Stimulated activated naive CD8-positive, alpha-beta T cell treated with anti-CD3 and anti-CD28 coated beads, Interleukin-15, amount 100 ng/mL, for 72 hours (primary cell): Measurements from ENCODE around the gene EIF2AK3.

Experiments
- ATAC-seq: fragments of 150-1000 bp; cut with Tn5 transposase; 2 replicates; pipeline ENCODE4 v1.10.0; 2021; ENCODE audit warnings: mild to moderate bottlenecking, moderate library complexity
- DNase-seq, 2 donors: peaks; one replicate each; pipeline ENCODE4 v3.0.0; 2021 to 2022
- H3K27ac Mint-ChIP-seq, 2 donors: one replicate each; pipeline ENCODE4 v1.8.0; 2022; ENCODE audit warnings: mild to moderate bottlenecking in 2 of 2, mixed read lengths in 2 of 2, moderate library complexity in 2 of 2
- H3K27me3 Mint-ChIP-seq: one replicate; pipeline ENCODE4 v1.8.0; 2022; ENCODE audit warnings: mixed read lengths
- H3K4me1 Mint-ChIP-seq: one replicate; pipeline ENCODE4 v1.8.0; 2022; ENCODE audit warnings: mild to moderate bottlenecking, mixed read lengths
- H3K4me3 Mint-ChIP-seq, 2 donors: one replicate each; pipeline ENCODE4 v1.8.0; 2022; ENCODE audit warnings: mild to moderate bottlenecking in 2 of 2, mixed read lengths in 2 of 2, moderate library complexity in 1 of 2
- H3K9me3 Mint-ChIP-seq, 2 donors: one replicate each; pipeline ENCODE4 v1.8.0; 2022; ENCODE audit warnings: mixed read lengths in 2 of 2

The EIF2AK3 gene

DNA sequence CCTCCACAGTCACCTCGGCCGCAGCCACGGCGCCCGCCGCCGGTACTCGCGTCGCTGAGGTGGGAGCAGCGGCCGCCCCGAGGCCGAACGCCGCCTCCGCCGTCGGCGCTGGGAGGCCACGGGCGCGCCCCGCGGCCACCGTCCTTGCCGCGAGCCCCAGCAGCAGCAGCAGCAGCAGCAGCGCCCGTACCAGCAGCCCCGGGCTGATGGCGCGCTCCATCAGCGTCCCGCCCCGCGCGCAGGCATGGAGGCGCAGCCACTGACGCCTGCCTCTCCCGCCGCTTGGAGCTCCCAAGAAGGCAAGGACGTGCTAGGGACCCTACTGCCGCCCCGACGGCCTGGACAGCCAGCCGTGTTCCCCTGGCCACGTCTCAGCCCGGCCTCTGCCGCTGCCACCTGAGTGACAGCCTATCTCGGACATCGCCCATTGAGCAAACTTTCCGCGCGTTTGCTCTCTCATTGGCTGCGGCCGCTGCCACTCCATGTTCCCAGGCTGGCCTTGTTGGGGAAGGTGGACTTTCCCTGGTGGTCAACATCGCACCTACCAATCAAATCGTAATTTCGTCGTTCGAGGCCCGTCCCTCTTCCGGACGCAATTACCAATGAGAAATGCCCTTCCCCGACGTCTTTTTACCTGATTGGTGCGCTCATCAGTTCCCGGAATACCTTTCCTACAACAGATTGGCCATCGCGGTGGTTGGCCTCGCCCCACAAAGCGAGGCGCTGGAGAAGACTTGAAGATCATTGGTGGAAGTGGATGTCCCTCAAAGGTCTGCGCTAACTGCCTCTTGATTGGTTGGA lies at the start of gene EIF2AK3:
Gene EIF2AK3 (minus strand): TSS at position 410 of the 801 bp plus-strand sequence. CDS start 190 bp downstream, at position 220.
- Mint-ChIP-seq H3K4me3 (peak within 1 kb of the TSS in 1 of 2 donors; percentile 93), H3K9me3 (no peaks in the 10 kb centered on the region), H3K27ac (peak within 1 kb of the TSS; percentile 95 to 96), H3K4me1 (no peaks in the 10 kb centered on the region), H3K27me3 (no peaks in the 10 kb centered on the region)
- ATAC-seq (peak; percentile 91), DNase-seq (peak; percentile 92 to 98)

- H3K4me1 Mint-ChIP-seq = no peaks in the 10 kb centered on the region
- ATAC-seq = no peak
- H3K9me3 Mint-ChIP-seq = no peaks in the 10 kb centered on the region
- peaks cover 7% of the 10 kb centered on the region for H3K27me3 Mint-ChIP-seq
- no peak for DNase-seq
- no peak overlapping the region for H3K27ac Mint-ChIP-seq
- H3K4me3 Mint-ChIP-seq = no peak overlapping the region
Measured at GRCh38 chr2:88673363-88673762, 46.1 kb upstream of the EIF2AK3 start.

DNA sequence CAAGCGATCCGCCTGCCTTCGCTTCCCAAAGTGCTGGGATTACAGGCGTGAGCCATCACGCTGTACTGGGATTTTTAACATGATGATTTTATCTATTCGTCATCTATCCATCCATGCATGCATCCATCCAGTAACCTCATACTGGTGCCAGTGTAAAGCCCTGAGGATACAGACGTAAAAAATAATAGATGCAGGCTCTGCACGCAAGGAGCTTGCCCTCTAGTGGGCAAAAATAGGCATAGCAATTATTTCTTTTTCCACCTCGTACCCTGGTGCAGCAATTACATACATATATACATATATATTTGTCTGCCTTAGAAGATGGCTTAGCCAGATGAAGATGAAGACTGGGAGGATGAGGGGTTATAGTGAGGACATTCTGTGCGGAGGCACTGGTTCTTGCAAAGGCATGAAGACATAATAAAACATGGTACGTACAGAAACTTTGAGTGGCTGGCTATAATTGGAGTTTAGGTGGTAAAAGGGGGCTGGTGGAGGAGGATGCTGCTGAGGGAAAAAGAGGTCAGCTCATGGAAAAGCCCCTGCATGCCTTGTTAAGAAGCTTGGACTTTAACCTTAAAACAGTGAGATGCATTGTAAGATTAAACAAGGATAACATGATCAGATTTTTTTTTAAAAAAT lies 44.6 kb upstream of the EIF2AK3 start:
- ATAC-seq (peak; percentile 42), DNase-seq (peak in 1 of 2 donors; percentile 13)
- no peaks in the 10 kb centered on the region for H3K9me3 Mint-ChIP-seq
- no peak overlapping the region for H3K4me3 Mint-ChIP-seq
- no peaks in the 10 kb centered on the region for H3K4me1 Mint-ChIP-seq
- peak overlapping the region in 1 of 2 donors; percentile 80 for H3K27ac Mint-ChIP-seq
- H3K27me3 Mint-ChIP-seq = peaks cover 7% of the 10 kb centered on the region

DNA sequence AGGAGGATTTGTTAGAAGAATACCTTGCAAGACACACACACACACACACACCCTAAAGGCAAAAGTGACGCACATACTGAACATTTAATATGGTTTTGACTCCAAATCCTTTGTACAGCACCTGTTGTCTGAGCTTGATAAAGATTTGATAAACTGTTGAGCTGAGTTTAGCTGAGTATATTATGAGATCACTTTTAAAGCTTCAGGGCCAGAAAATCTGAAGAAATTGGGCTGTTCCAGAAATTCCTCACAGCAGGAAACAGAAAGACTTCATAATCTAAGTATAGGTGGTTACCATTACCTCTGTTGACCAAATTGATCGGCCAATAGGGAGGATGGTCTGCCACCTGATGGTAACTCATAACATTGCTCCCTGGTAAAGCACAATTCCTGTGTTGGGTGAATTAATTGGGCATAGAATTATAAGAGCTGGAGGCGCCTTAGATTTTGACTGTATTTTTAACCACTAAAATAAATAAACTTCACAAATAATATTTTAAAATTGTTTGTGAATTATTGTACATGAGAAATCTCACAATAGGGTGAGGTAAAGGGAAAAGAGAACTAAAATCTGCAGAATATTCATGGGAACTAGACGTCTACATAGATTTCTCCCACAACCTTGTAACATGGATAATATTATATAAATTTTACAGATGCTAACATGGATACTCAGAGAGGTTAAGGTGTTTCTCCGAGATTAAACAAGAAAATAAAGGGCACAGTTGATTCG lies 42.4 kb upstream of the EIF2AK3 start:
- ATAC-seq (peak; percentile 79), DNase-seq (peak; percentile 7 to 23)
- Mint-ChIP-seq H3K4me1 (peaks cover 4% of the 10 kb centered on the region), H3K27me3 (peaks cover 7% of the 10 kb centered on the region), H3K27ac (no peak overlapping the region), H3K9me3 (no peaks in the 10 kb centered on the region), H3K4me3 (no peak overlapping the region)

DNA sequence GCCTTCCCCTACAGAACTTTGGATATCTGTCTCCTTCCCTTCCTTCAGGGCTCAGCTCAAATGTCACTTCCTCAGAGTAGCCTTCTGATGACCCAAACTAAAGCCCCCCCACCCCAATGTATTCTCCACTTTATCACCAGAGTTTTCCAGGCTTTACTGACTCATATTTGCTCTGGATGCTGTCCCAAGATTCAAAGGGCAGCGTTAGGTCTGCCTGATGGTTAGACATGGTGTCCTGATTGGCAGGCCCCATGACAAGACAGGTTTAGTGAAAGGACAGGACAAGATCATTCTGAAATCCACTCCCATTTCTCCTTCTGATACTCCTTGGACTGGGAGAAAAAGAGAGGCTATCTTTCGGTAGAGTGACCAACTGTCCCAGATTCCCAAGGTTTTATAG lies 41.6 kb upstream of the EIF2AK3 start:
- peaks cover 7% of the 10 kb centered on the region for H3K27me3 Mint-ChIP-seq
- H3K4me1 Mint-ChIP-seq = peaks cover 4% of the 10 kb centered on the region
- DNase-seq = no peak
- no peaks in the 10 kb centered on the region for H3K9me3 Mint-ChIP-seq
- H3K4me3 Mint-ChIP-seq = no peak overlapping the region
- no peak overlapping the region for H3K27ac Mint-ChIP-seq
- no peak for ATAC-seq

- ATAC-seq (no peak), DNase-seq (no peak)
- Mint-ChIP-seq H3K9me3 (no peaks in the 10 kb centered on the region), H3K4me3 (no peak overlapping the region), H3K27ac (no peak overlapping the region), H3K27me3 (peaks cover 4% of the 10 kb centered on the region), H3K4me1 (peaks cover 4% of the 10 kb centered on the region)
Measured at GRCh38 chr2:88667219-88667618, 40.0 kb upstream of the EIF2AK3 start.

- no peak for DNase-seq
- ATAC-seq = no peak
- Mint-ChIP-seq H3K4me1 (peaks cover 4% of the 10 kb centered on the region), H3K4me3 (no peak overlapping the region), H3K9me3 (no peaks in the 10 kb centered on the region), H3K27me3 (no peaks in the 10 kb centered on the region), H3K27ac (no peak overlapping the region)
Measured at GRCh38 chr2:88666576-88666975, 39.3 kb upstream of the EIF2AK3 start.

DNA sequence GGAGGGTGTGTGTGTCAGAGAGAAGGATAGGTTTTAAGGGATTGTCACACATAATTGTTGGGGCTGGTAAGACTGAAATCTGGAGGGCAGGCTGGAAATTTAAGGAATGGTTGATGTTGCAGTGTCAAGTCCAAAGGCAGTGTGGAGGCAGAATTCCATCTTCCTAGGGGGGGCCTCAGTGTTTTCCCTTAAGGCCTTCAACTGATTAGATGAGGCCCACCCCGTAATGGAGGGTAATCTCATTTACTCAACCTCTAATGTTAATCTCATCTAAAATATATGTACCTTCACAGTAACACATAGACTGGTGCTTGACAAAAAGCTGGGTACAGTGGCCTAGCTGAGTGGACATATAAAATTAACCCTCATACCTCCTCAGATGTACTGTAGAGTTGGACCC lies 33.4 kb upstream of the EIF2AK3 start:
- H3K9me3 Mint-ChIP-seq = no peaks in the 10 kb centered on the region
- H3K27ac Mint-ChIP-seq = peak overlapping the region in 1 of 2 donors; percentile 60
- no peak for ATAC-seq
- no peak overlapping the region for H3K4me3 Mint-ChIP-seq
- no peak for DNase-seq
- no peaks in the 10 kb centered on the region for H3K4me1 Mint-ChIP-seq
- no peaks in the 10 kb centered on the region for H3K27me3 Mint-ChIP-seq

DNA sequence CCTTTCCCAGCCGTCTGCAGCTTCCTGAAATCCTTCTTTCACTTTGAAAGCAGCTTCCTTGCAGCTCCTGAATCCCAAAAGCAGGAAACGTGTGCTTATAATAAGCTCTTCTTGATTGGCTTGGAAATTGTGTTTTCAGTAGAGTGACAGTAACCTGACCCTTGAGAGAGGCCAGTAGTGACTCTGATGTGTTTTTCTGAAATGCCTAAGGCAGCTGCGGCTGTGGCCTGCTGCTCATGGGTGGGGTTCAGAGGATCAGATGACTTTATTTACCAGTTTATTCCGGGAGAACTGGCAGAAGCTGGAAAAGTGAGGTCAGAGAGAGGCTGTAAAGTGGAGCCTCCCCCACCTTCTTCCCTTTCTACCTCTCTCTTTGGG lies 32.3 kb upstream of the EIF2AK3 start:
- ATAC-seq (no peak), DNase-seq (no peak)
- H3K27ac Mint-ChIP-seq = no peak overlapping the region
- H3K27me3 Mint-ChIP-seq = no peaks in the 10 kb centered on the region
- no peaks in the 10 kb centered on the region for H3K4me1 Mint-ChIP-seq
- H3K9me3 Mint-ChIP-seq = no peaks in the 10 kb centered on the region
- H3K4me3 Mint-ChIP-seq = no peak overlapping the region

- Mint-ChIP-seq H3K27me3 (no peaks in the 10 kb centered on the region), H3K9me3 (no peaks in the 10 kb centered on the region), H3K27ac (no peak overlapping the region), H3K4me3 (no peak overlapping the region), H3K4me1 (no peaks in the 10 kb centered on the region)
- ATAC-seq = no peak
- no peak for DNase-seq
Measured at GRCh38 chr2:88658881-88659537, 31.7 kb upstream of the EIF2AK3 start.

DNA sequence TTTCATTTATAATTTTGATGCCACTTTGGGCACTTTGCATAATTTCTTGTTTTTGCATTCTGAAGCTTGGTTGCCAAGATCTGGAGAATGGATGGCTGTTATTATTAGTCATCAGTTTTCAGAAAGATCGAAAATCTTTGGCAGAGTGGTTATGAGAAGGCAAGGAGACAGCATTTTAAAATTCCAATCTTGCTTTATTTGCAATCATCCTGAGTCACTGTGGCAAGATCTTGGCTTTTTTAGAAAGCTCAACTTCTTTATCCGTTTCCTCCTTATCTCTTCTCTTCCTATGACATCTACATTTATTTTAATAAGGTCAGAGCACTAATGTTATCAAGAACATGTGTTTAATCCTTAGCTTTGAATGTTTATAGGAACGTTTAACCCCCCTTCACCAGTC lies 31.1 kb upstream of the EIF2AK3 start:
- no peak for ATAC-seq
- H3K27me3 Mint-ChIP-seq = no peaks in the 10 kb centered on the region

GRCh38 chr2:88657131-88657530 lies 29.9 kb upstream of the EIF2AK3 start:
- H3K9me3 Mint-ChIP-seq = no peaks in the 10 kb centered on the region
- H3K27ac Mint-ChIP-seq = no peak overlapping the region
- ATAC-seq (no peak), DNase-seq (no peak)
- no peaks in the 10 kb centered on the region for H3K4me1 Mint-ChIP-seq
- no peaks in the 10 kb centered on the region for H3K27me3 Mint-ChIP-seq
- H3K4me3 Mint-ChIP-seq = no peak overlapping the region

More for the DNA sequence above, 31.1 kb upstream of the EIF2AK3 start:
- no peak overlapping the region for H3K27ac Mint-ChIP-seq
- H3K9me3 Mint-ChIP-seq = no peaks in the 10 kb centered on the region
- H3K4me1 Mint-ChIP-seq = no peaks in the 10 kb centered on the region
- DNase-seq = no peak
- H3K4me3 Mint-ChIP-seq = no peak overlapping the region

DNA sequence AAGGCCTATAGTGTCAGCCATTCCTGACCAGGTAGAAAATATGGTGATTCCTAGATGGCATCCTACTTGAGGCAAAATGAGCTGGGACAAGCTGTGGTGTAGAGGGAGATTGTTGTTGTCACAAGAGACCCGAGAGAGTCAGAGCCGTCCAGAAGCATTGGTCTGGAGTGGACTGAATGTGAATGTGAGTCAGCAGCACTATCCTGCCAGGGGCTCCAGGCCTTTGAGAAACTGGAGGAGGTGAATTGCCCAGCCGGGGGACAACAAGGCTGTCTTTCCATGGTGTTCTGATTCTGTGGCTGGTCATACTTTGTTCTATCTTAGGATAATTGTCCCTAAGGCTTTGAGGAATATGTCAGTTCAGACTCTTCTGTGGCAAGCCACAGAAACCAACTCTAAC lies 29.4 kb upstream of the EIF2AK3 start:
- Mint-ChIP-seq H3K27ac (no peak overlapping the region), H3K9me3 (no peaks in the 10 kb centered on the region), H3K27me3 (no peaks in the 10 kb centered on the region), H3K4me3 (no peak overlapping the region), H3K4me1 (no peaks in the 10 kb centered on the region)
- ATAC-seq = no peak
- no peak for DNase-seq

GRCh38 chr2:88654714-88655113 lies 27.4 kb upstream of the EIF2AK3 start:
- Mint-ChIP-seq H3K4me1 (no peaks in the 10 kb centered on the region), H3K9me3 (no peaks in the 10 kb centered on the region), H3K4me3 (no peak overlapping the region), H3K27ac (no peak overlapping the region), H3K27me3 (no peaks in the 10 kb centered on the region)
- ATAC-seq (no peak), DNase-seq (no peak)

GRCh38 chr2:88651646-88652045 lies 24.4 kb upstream of the EIF2AK3 start:
- H3K27me3 Mint-ChIP-seq = no peaks in the 10 kb centered on the region

More at GRCh38 chr2:88651646-88652045, 24.4 kb upstream of the EIF2AK3 start:
- Mint-ChIP-seq H3K4me3 (no peak overlapping the region), H3K27ac (no peak overlapping the region), H3K4me1 (no peaks in the 10 kb centered on the region), H3K9me3 (no peaks in the 10 kb centered on the region)
- no peak for ATAC-seq
- DNase-seq = no peak
